GM23338 (cell line): ENCODE results near the gene MGLL. TPM values are rescaled to one million over a fixed set of nuclear protein-coding genes. Genes with fewer than 3 reads are reported as not detected.

Experiments used
- ATAC-seq: fragments of 200-7000 bp; cut with Tn5 transposase; 3 replicates; pipeline ENCODE4 v1.9.1; 2020
- DNase-seq: peaks from one replicate; pipeline ENCODE4 v3.0.0-alpha.2; 2015; ENCODE audit warnings: low spot score
- H2AFZ ChIP-seq: fragments of 200-600 bp; sonication (generic); 2 replicates; pipeline ENCODE4 v1.8.0; 2016; ENCODE audit warnings: antibody characterized with exemption, mild to moderate bottlenecking, moderate library complexity
- H3F3A ChIP-seq: fragments of 200-600 bp; sonication (generic); replicated peaks from 2 replicates; pipeline ENCODE4 v1.8.0; 2017; ENCODE audit warnings: antibody characterized with exemption, mixed run types, low read depth
- H3K27ac ChIP-seq: fragments of 200-600 bp; sonication (generic); 2 replicates; pipeline ENCODE4 v1.6.1; 2016; ENCODE audit warnings: low read depth
- H3K27me3 ChIP-seq: fragments of 200-600 bp; sonication (generic); 2 replicates; pipeline ENCODE4 v1.8.0; 2016; ENCODE audit warnings: mild to moderate bottlenecking, mixed run types, moderate library complexity; ENCODE audit not compliant: insufficient read depth
- H3K36me3 ChIP-seq: fragments of 200-600 bp; sonication (generic); 2 replicates; pipeline ENCODE4 v1.8.0; 2016; ENCODE audit warnings: mild to moderate bottlenecking; ENCODE audit not compliant: insufficient read depth
- H3K4me1 ChIP-seq: fragments of 200-600 bp; sonication (generic); 2 replicates; pipeline ENCODE4 v1.8.0; 2016; ENCODE audit warnings: mild to moderate bottlenecking, moderate library complexity; ENCODE audit not compliant: insufficient read depth
- H3K4me2 ChIP-seq: fragments of 200-600 bp; sonication (generic); 2 replicates; pipeline ENCODE4 v1.7.1; 2017; ENCODE audit warnings: mixed run types
- H3K4me3 ChIP-seq: fragments of 200-600 bp; sonication (generic); 2 replicates; pipeline ENCODE4 v1.6.1; 2016; ENCODE audit warnings: mixed run types
- H3K79me2 ChIP-seq: fragments of 200-600 bp; sonication (generic); replicated peaks from 2 replicates; pipeline ENCODE4 v1.8.0; 2017; ENCODE audit warnings: mild to moderate bottlenecking; ENCODE audit not compliant: insufficient read depth
- H3K9me2 ChIP-seq: fragments of 200-600 bp; sonication (generic); 2 replicates; pipeline ENCODE4 v1.8.0; 2017; ENCODE audit not compliant: insufficient read depth
- H4K20me1 ChIP-seq: fragments of 200-600 bp; sonication (generic); replicated peaks from 2 replicates; pipeline ENCODE4 v1.8.0; 2017; ENCODE audit warnings: mild to moderate bottlenecking; ENCODE audit not compliant: insufficient read depth
- H3K27ac Mint-ChIP-seq: 2 replicates; pipeline ENCODE4 v1.8.0; 2020; ENCODE audit warnings: inconsistent platforms, mild to moderate bottlenecking, moderate library complexity, mixed read lengths
- H3K27me3 Mint-ChIP-seq: 3 replicates; pipeline ENCODE4 v1.8.0; 2022; ENCODE audit warnings: low read depth, mild to moderate bottlenecking, moderate library complexity, mixed read lengths, inconsistent platforms; ENCODE audit not compliant: insufficient read depth, poor library complexity
- H3K36me3 Mint-ChIP-seq: 3 replicates; pipeline ENCODE4 v1.8.0; 2021; ENCODE audit warnings: low read depth, mild to moderate bottlenecking, inconsistent platforms, moderate library complexity, mixed read lengths
- H3K4me1 Mint-ChIP-seq: 3 replicates; pipeline ENCODE4 v1.8.0; 2020; ENCODE audit warnings: mild to moderate bottlenecking, inconsistent platforms, mixed read lengths
- H3K4me3 Mint-ChIP-seq: 3 replicates; pipeline ENCODE4 v1.8.0; 2021; ENCODE audit warnings: moderate library complexity, mild to moderate bottlenecking, inconsistent platforms, mixed read lengths
- H3K9me3 Mint-ChIP-seq: 3 replicates; pipeline ENCODE4 v1.8.0; 2020; ENCODE audit warnings: moderate library complexity, mild to moderate bottlenecking, inconsistent platforms, mixed read lengths
- CREB1 ChIP-seq: fragments of 250-450 bp; sonication (Bioruptor Pico); IDR thresholded peaks from 2 replicates; pipeline ENCODE4 v1.5.0; 2020; ENCODE audit warnings: low read depth, mild to moderate bottlenecking, moderate library complexity
- EZH2 ChIP-seq: fragments of 200-600 bp; sonication (generic); IDR thresholded peaks from one replicate; pipeline ENCODE4 v1.8.0; 2017; ENCODE audit warnings: antibody characterized with exemption, mild to moderate bottlenecking, low read depth; ENCODE audit not compliant: unreplicated experiment
- EZH2phosphoT487 ChIP-seq: fragments of 200-600 bp; sonication (generic); IDR thresholded peaks from one replicate; pipeline ENCODE4 v1.8.1; 2018; ENCODE audit warnings: antibody characterized with exemption; ENCODE audit not compliant: unreplicated experiment
- JUNB ChIP-seq: IDR thresholded peaks from one replicate; pipeline ENCODE4 v1.6.1; 2016; ENCODE audit warnings: antibody characterized with exemption; ENCODE audit not compliant: unreplicated experiment
- POLR2AphosphoS5 ChIP-seq: IDR thresholded peaks from 2 replicates; pipeline ENCODE4 v1.6.1; 2016; ENCODE audit warnings: antibody characterized with exemption, low read depth
- STAT1 ChIP-seq: IDR thresholded peaks from one replicate; pipeline ENCODE4 v1.6.1; 2016; ENCODE audit warnings: antibody characterized with exemption; ENCODE audit not compliant: unreplicated experiment
- ZNF114 ChIP-seq: fragments of 250-450 bp; sonication (Bioruptor Pico); IDR thresholded peaks from 2 replicates; pipeline ENCODE4 v1.5.0; 2020; ENCODE audit warnings: mild to moderate bottlenecking, moderate library complexity
- polyA plus RNA-seq: library from polyadenylated mRNA; unstranded; fragments of >200 nt; fragmentation: Nextera tagmentation; extraction: Ambion mirVana; gene quantifications from 2 replicates; pipeline ENCODE4 v1.2.1, GENCODE V29; 2016
- total RNA-seq: library from RNA; depleted of rRNA; stranded (reverse); fragments of >200 nt; shearing (Covaris generic); gene quantifications from 2 replicates; pipeline ENCODE4 v1.2.3, GENCODE V29; 2014
- TF ChIP-seq, protein P1 (sequence below), 2 experiments: fragments of 200-600 bp in 1 of 2; sonication (generic) in 1 of 2; conservative IDR thresholded peaks; 2 replicates each; pipeline versions ENCODE4 v1.5.1 to v1.6.1; 2016 to 2017; ENCODE audit warnings: antibody characterized with exemption in 2 of 2, low read depth in 2 of 2, mild to moderate bottlenecking in 2 of 2, moderate library complexity in 1 of 2
- TF ChIP-seq, protein P2 (sequence below): IDR thresholded peaks from one replicate; pipeline ENCODE4 v1.6.1; 2018; ENCODE audit warnings: antibody characterized with exemption; ENCODE audit not compliant: unreplicated experiment

MGLL gene
- total and polyA plus RNA-seq, 2 experiments from 2014 or later: 0.71 to 0.83 TPM

DNA sequence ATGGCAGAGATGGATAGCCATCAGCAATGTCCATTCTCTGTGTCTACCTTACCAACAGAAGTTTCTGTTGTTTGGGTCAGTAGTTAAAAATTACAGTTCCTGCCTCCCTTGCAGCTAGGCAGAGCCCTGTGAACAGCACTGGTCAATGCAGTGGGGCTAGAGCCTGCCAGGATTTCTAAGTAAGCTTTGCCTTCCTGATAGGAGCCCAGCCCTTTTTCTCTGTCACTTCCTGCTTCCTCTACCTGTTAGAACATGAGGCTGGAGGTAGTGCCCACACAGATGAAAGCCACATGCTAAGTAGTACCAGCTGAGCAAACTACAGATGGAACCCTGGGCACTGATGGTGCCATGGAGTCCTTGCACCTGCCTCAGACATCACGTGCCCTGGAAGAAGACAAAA is 45.0 kb downstream of the MGLL start (continued):
- TF ChIP-seq CREB1 (CRISPR knock-in tag) (no peak), JUNB (no peak)

DNA sequence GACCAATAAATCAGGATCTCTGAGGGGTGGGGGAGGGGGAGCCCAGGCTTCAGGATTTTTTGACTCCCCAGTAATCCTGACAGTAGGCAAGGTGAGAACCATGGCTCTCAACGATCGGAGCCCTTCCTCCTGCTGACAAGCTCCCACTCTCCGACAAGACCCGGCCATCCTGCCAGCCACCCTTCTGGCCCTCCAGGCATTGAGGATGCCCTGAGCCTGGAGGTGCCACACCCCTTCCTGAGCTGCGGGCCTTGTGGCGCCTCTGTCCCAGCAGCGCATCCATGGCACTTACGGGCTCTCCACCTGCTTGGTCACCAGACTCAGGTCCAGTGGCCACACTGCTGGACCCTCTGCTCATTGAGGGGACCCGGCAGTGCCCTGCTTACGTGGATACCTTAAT is 46.0 kb downstream of the MGLL start:
- Histone ChIP-seq H3K79me2 (no peaks in the 10 kb centered on the region), H3K27me3 (no peaks in the 10 kb centered on the region), H2AFZ (no peak overlapping the region), H3K9me2 (no peaks in the 10 kb centered on the region), H3K4me3 (no peak overlapping the region), H3F3A (no peaks in the 10 kb centered on the region), H4K20me1 (no peaks in the 10 kb centered on the region), H3K27ac (no peak overlapping the region), H3K4me1 (no peaks in the 10 kb centered on the region), H3K36me3 (no peaks in the 10 kb centered on the region), H3K4me2 (no peak overlapping the region)
- ATAC-seq (no peak), DNase-seq (no peak)
- TF ChIP-seq, protein P1, sequence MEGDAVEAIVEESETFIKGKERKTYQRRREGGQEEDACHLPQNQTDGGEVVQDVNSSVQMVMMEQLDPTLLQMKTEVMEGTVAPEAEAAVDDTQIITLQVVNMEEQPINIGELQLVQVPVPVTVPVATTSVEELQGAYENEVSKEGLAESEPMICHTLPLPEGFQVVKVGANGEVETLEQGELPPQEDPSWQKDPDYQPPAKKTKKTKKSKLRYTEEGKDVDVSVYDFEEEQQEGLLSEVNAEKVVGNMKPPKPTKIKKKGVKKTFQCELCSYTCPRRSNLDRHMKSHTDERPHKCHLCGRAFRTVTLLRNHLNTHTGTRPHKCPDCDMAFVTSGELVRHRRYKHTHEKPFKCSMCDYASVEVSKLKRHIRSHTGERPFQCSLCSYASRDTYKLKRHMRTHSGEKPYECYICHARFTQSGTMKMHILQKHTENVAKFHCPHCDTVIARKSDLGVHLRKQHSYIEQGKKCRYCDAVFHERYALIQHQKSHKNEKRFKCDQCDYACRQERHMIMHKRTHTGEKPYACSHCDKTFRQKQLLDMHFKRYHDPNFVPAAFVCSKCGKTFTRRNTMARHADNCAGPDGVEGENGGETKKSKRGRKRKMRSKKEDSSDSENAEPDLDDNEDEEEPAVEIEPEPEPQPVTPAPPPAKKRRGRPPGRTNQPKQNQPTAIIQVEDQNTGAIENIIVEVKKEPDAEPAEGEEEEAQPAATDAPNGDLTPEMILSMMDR (conservative IDR thresholded peaks at IDR 0.05; ENCODE audit: low read depth in 2 of 2): no peak
- no peak for TF ChIP-seq ZNF114 (CRISPR knock-in tag)
- no peak for TF ChIP-seq POLR2AphosphoS5
- TF ChIP-seq STAT1: no peak
- no peak for TF ChIP-seq EZH2
- TF ChIP-seq JUNB: no peak
- TF ChIP-seq EZH2phosphoT487: no peak
- no peak for TF ChIP-seq CREB1 (CRISPR knock-in tag)
- TF ChIP-seq, protein P2, sequence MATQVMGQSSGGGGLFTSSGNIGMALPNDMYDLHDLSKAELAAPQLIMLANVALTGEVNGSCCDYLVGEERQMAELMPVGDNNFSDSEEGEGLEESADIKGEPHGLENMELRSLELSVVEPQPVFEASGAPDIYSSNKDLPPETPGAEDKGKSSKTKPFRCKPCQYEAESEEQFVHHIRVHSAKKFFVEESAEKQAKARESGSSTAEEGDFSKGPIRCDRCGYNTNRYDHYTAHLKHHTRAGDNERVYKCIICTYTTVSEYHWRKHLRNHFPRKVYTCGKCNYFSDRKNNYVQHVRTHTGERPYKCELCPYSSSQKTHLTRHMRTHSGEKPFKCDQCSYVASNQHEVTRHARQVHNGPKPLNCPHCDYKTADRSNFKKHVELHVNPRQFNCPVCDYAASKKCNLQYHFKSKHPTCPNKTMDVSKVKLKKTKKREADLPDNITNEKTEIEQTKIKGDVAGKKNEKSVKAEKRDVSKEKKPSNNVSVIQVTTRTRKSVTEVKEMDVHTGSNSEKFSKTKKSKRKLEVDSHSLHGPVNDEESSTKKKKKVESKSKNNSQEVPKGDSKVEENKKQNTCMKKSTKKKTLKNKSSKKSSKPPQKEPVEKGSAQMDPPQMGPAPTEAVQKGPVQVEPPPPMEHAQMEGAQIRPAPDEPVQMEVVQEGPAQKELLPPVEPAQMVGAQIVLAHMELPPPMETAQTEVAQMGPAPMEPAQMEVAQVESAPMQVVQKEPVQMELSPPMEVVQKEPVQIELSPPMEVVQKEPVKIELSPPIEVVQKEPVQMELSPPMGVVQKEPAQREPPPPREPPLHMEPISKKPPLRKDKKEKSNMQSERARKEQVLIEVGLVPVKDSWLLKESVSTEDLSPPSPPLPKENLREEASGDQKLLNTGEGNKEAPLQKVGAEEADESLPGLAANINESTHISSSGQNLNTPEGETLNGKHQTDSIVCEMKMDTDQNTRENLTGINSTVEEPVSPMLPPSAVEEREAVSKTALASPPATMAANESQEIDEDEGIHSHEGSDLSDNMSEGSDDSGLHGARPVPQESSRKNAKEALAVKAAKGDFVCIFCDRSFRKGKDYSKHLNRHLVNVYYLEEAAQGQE: no peak
- no peak overlapping the region for H3K4me3 Mint-ChIP-seq
- no peak overlapping the region for H3K27ac Mint-ChIP-seq
- peaks cover 3% of the 10 kb centered on the region for H3K4me1 Mint-ChIP-seq
- peaks cover 4% of the 10 kb centered on the region; the same call in 2 of the 3 replicates for H3K36me3 Mint-ChIP-seq
- H3K27me3 Mint-ChIP-seq: no peaks in the 10 kb centered on the region
- H3K9me3 Mint-ChIP-seq: peaks cover 10% of the 10 kb centered on the region; the same call in 2 of the 3 replicates
